GM12875 (cell line): ENCODE data around the gene TCEA3.

ENCODE experiments used
- H3K4me3 ChIP-seq: one replicate; pipeline ENCODE4 v1.5.1; 2011; ENCODE audit warnings: low read depth, low read length, control low read depth
- TF ChIP-seq, protein P1 (sequence below): IDR thresholded peaks from 2 replicates; pipeline ENCODE4 v1.5.1; 2011; ENCODE audit warnings: low read depth, mild to moderate bottlenecking, control low read depth, inconsistent platforms, low read length, moderate library complexity, borderline replicate concordance; ENCODE audit not compliant: insufficient read depth

The TCEA3 gene

DNA sequence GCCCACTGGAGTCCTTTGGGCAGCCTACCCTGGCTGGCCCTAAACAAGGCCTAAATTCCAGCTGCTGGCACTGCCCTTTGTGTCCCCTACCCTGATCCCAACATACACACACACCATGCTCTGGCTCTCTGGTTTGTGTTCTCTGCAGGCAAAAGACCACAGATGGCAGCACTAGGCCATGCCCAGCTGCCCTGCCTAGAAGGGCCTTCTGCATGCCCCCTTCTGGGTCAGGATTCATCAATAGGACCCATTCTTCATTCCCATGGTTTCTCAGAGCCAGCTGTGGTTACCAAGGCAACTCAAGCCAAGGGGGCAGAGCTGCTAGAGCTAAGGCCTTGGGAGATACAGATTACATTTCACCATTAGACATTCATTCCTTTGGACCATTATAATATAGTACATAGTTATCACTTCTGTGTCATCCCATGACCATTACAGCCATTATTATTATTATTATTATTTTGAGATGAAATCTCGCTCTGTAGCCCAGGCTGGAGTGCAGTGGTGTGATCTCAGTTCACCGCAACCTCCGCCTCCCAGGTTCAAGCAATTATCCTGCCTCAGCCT is 42.0 kb upstream of the TCEA3 start:
- H3K4me3 ChIP-seq = no peak overlapping the region
- TF ChIP-seq, protein P1, sequence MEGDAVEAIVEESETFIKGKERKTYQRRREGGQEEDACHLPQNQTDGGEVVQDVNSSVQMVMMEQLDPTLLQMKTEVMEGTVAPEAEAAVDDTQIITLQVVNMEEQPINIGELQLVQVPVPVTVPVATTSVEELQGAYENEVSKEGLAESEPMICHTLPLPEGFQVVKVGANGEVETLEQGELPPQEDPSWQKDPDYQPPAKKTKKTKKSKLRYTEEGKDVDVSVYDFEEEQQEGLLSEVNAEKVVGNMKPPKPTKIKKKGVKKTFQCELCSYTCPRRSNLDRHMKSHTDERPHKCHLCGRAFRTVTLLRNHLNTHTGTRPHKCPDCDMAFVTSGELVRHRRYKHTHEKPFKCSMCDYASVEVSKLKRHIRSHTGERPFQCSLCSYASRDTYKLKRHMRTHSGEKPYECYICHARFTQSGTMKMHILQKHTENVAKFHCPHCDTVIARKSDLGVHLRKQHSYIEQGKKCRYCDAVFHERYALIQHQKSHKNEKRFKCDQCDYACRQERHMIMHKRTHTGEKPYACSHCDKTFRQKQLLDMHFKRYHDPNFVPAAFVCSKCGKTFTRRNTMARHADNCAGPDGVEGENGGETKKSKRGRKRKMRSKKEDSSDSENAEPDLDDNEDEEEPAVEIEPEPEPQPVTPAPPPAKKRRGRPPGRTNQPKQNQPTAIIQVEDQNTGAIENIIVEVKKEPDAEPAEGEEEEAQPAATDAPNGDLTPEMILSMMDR = no peak

DNA sequence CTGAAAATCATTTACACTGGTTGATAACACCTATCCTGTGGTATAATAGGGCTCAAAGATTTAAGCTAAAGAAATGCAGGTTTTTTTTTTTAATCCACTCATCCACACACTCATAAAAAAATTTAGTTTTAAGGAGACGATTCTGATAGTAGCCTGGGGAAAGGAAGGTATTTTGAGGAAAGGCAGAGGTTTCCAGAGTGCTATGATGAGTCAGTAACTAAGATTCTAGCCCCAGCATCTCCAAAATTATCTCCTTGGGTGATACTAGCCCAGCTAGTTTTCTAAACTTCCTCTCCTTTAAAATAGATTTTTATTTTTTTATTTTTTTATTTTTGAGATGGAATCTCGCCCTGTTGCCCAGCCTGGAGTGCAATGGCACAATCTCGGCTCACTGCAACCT is 38.7 kb upstream of the TCEA3 start:
- TF ChIP-seq, protein P1 = no peak

DNA sequence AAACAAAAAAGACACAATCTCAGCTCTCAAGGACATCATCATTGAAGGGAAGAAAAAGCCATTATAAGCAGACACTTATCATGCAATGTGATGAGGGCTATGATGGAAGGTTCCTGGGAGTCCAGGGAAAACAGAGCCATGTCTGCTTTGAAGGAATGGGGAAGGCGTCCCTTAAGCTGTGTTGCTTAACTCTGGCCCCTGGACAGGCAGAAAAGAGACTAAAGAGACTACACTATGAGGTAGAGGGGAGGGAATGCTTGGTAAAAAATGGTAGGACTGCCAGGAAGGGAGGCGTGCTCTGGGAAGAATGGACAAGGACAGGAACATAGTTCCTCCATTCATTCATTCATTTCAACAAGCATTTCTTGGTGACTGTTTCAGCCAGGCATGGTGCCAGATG is 38.2 kb upstream of the TCEA3 start:
- TF ChIP-seq, protein P1 = no peak
- no peak overlapping the region for H3K4me3 ChIP-seq

More for the DNA sequence above, 38.7 kb upstream of the TCEA3 start:
- no peak overlapping the region for H3K4me3 ChIP-seq

DNA sequence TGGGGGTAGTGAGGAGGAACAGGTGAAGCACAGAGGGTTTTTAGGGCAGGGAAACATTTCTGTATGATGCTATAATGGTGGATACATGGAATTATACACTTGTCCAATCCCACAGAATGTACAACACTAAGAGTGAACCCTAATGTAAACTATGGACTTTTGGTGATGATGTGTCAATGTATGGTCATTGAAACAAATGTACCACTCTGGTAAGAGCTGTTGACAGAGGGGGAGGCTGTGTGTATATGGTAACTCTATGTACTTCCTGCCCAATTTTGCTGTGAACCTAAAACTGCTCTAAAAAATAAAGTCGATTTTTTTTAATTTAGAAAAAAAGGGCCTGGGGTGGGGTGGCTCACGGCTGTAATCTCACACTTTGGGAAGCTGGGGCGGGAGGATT is 36.5 kb upstream of the TCEA3 start:
- no peak overlapping the region for H3K4me3 ChIP-seq

DNA sequence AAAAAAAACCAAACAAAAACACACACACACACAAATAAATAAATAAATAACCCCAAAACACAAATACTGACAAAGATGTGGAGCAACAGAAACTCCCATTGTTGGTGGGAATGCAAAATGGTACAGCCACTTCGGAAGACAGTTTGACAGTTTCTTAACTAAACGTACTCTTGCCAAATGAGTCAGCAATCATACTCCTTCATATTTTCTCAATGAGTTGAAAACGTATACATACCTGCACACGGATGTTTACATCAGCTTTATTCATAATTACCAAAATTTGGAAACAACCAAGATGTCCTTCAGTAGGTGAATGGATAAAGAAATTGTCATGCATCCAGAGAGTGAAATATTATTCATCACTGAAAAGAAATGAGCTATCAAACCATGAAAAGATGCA is 36.0 kb upstream of the TCEA3 start:
- TF ChIP-seq, protein P1 = no peak
- no peak overlapping the region for H3K4me3 ChIP-seq

More for the DNA sequence above, 36.5 kb upstream of the TCEA3 start:
- TF ChIP-seq, protein P1 = no peak

DNA sequence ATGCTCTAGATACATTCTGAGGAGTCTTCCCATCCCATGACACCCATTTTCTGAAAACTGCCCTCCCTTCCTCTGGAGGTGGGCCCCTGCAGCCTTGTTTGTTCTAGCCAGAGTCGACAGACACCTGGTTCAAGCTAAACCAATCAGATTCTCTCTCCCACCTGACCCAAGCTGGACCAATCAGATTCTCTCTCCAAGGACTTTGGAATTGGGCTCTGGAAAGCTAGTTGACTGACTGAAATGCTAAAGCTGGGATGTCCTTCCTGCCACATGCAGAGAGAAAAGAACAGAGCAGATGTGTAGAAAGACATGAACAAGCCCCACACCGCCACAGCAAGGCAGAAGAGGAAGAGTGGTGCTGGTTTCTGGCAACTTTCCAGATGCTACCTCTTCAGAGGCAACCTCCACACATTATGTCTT is 34.8 kb upstream of the TCEA3 start:
- H3K4me3 ChIP-seq = no peak overlapping the region
- TF ChIP-seq, protein P1 = no peak

DNA sequence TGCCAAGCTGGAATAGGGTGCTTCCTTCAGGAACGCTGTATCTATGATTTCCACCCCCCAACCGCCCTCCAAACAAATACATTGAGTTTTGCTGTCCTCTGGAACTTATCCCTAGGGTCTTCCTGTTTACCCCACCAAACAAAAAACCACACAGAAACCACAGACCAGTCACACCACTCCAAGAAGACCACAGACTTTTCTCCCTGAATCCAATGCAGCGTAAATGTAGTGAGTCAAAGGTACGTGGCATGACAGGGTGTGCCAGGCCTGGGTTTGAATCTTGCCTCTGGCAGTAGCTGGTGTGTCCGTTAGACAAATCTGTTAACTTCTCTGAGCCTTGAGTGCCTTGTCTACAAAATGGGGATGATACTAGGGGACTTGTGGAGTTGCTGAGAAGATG is 31.7 kb upstream of the TCEA3 start:
- no peak overlapping the region for H3K4me3 ChIP-seq
- TF ChIP-seq, protein P1 = no peak
